Smooth muscle cell (in vitro differentiated cells): ENCODE measurements around the gene ANTXR1. TPM values are rescaled to one million over a fixed set of nuclear protein-coding genes. Genes with fewer than 3 reads are reported as not detected.

Experiments
- DNase-seq: peaks from one replicate; lab custom pipeline; 2025; ENCODE audit not compliant: unreplicated experiment; lab: John Stamatoyannopoulos, UW
- H2AFZ ChIP-seq: fragments of 200-600 bp; sonication (generic); 2 replicates; pipeline ENCODE4 v1.6.0; 2016; ENCODE audit warnings: antibody characterized with exemption, low read depth, mild to moderate bottlenecking
- H3F3A ChIP-seq: fragments of 200-600 bp; sonication (generic); 2 replicates; pipeline ENCODE4 v1.6.0; 2017; ENCODE audit warnings: antibody characterized with exemption, low read depth
- H3K27ac ChIP-seq: fragments of 200-600 bp; sonication (generic); 2 replicates; pipeline ENCODE4 v1.5.1; 2016; ENCODE audit warnings: low read depth, mild to moderate bottlenecking
- H3K27me3 ChIP-seq: fragments of 200-600 bp; sonication (generic); 2 replicates; pipeline ENCODE4 v1.6.1; 2016; ENCODE audit warnings: low read depth, mild to moderate bottlenecking
- H3K36me3 ChIP-seq: fragments of 200-600 bp; sonication (generic); 2 replicates; pipeline ENCODE4 v1.5.1; 2016; ENCODE audit warnings: low read depth
- H3K4me1 ChIP-seq: fragments of 200-600 bp; sonication (generic); 2 replicates; pipeline ENCODE4 v1.5.1; 2016; ENCODE audit warnings: low read depth
- H3K4me2 ChIP-seq: fragments of 200-600 bp; sonication (generic); 2 replicates; pipeline ENCODE4 v1.6.0; 2016; ENCODE audit warnings: mild to moderate bottlenecking
- H3K4me3 ChIP-seq: fragments of 200-600 bp; sonication (generic); 2 replicates; pipeline ENCODE4 v1.5.1; 2016; ENCODE audit warnings: mild to moderate bottlenecking
- H3K79me2 ChIP-seq: fragments of 200-600 bp; sonication (generic); 2 replicates; pipeline ENCODE4 v1.6.0; 2016; ENCODE audit warnings: low read depth, mild to moderate bottlenecking
- H3K9ac ChIP-seq: fragments of 200-600 bp; sonication (generic); 2 replicates; pipeline ENCODE4 v1.6.0; 2016; ENCODE audit warnings: low read depth
- H3K9me3 ChIP-seq: fragments of 200-600 bp; sonication (generic); replicated peaks from 2 replicates; pipeline ENCODE4 v1.5.1; 2016; ENCODE audit warnings: low read depth
- H4K20me1 ChIP-seq: fragments of 200-600 bp; sonication (generic); 2 replicates; pipeline ENCODE4 v1.6.0; 2016; ENCODE audit warnings: low read depth
- CTCF ChIP-seq: fragments of 200-600 bp; sonication (generic); IDR thresholded peaks from 2 replicates; pipeline ENCODE4 v1.5.1; 2017; ENCODE audit warnings: borderline replicate concordance, mild to moderate bottlenecking, antibody characterized with exemption; ENCODE audit not compliant: insufficient read depth, poor library complexity, severe bottlenecking
- WGBS: methylation state at CpG from one replicate; pipeline ENCODE4 v1.1.7; 2016; ENCODE audit warnings: low lambda C conversion rate; 5-methylcytosine and 5-hydroxymethylcytosine counted together
- polyA plus RNA-seq: library from polyadenylated mRNA; unstranded; fragments of >200 nt; fragmentation: Nextera tagmentation; extraction: Ambion mirVana; gene quantifications from 2 replicates; pipeline ENCODE4 v1.2.1, GENCODE V29; 2016
- total RNA-seq: library from RNA; depleted of rRNA; stranded (reverse); fragments of >200 nt; gene quantifications from 2 replicates; pipeline ENCODE4 v1.2.3, GENCODE V29; 2014

ANTXR1 gene
- total and polyA plus RNA-seq, 2 experiments from 2014 or later = 292 to 309 TPM

GRCh38 chr2:69047625-69048145 lies 34.7 kb downstream of the ANTXR1 start:
- H3K9me3 ChIP-seq = no peaks in the 10 kb centered on the region
- H3F3A ChIP-seq = peaks cover 17% of the 10 kb centered on the region
- no peak overlapping the region for H3K9ac ChIP-seq
- WGBS = 94% methylated on average over 1 of the region's 1 CpG
- H3K36me3 ChIP-seq = peaks cover 14% of the 10 kb centered on the region
- H4K20me1 ChIP-seq = peaks cover 98% of the 10 kb centered on the region
- H2AFZ ChIP-seq = no peak overlapping the region
- peaks cover 6% of the 10 kb centered on the region for H3K4me1 ChIP-seq
- no peak overlapping the region for H3K4me3 ChIP-seq
- DNase-seq = no peak
- TF ChIP-seq CTCF = no peak
- no peaks in the 10 kb centered on the region for H3K27me3 ChIP-seq
- H3K27ac ChIP-seq = peak overlapping the region; percentile 23
- peaks cover 99% of the 10 kb centered on the region for H3K79me2 ChIP-seq
- no peak overlapping the region for H3K4me2 ChIP-seq

DNA sequence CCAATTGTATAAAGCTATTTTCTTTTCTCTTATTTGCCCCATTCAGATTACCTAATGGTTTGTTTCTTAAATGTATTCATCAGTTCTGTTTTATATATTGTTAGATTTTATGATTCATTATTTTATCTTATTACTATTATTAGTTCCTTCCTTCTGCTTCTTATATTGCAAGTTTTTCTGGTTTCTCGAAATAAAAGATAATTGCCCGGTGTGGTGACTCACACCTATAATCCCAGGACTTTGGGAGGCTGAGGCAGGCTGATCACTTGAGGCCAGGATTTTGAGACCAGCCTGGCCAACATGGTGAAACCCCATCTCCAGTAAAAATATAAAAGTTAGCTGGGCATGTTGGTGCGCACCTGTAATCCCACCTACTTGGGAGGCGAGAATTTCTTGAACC lies 37.8 kb downstream of the ANTXR1 start:
- no peak overlapping the region for H3K9ac ChIP-seq
- no peak for TF ChIP-seq CTCF
- H3K27ac ChIP-seq = peak overlapping the region; percentile 54
- H3K36me3 ChIP-seq = no peaks in the 10 kb centered on the region
- H2AFZ ChIP-seq = no peak overlapping the region
- DNase-seq = no peak
- H3K4me3 ChIP-seq = no peak overlapping the region
- peaks cover 98% of the 10 kb centered on the region for H4K20me1 ChIP-seq
- no peaks in the 10 kb centered on the region for H3K9me3 ChIP-seq
- H3K79me2 ChIP-seq = peaks cover 99% of the 10 kb centered on the region
- H3K4me2 ChIP-seq = peak overlapping the region; percentile 27
- 59% methylated on average over 4 of the region's 4 CpGs for WGBS
- H3K4me1 ChIP-seq = peaks cover 6% of the 10 kb centered on the region
- H3F3A ChIP-seq = peaks cover 10% of the 10 kb centered on the region
- no peaks in the 10 kb centered on the region for H3K27me3 ChIP-seq

- peaks cover 6% of the 10 kb centered on the region for H3K4me1 ChIP-seq
- peaks cover 95% of the 10 kb centered on the region for H4K20me1 ChIP-seq
- H3K9me3 ChIP-seq = no peaks in the 10 kb centered on the region
- DNase-seq = no peak
- peaks cover 3% of the 10 kb centered on the region for H3K36me3 ChIP-seq
- WGBS = 95% methylated on average over 2 of the region's 2 CpGs
- H2AFZ ChIP-seq = no peak overlapping the region
- no peak overlapping the region for H3K9ac ChIP-seq
- peaks cover 86% of the 10 kb centered on the region for H3K79me2 ChIP-seq
- TF ChIP-seq CTCF = no peak
- no peak overlapping the region for H3K4me3 ChIP-seq
- H3K27me3 ChIP-seq = no peaks in the 10 kb centered on the region
- H3K4me2 ChIP-seq = no peak overlapping the region
- no peak overlapping the region for H3K27ac ChIP-seq
- peaks cover 4% of the 10 kb centered on the region for H3F3A ChIP-seq
These were observed 40.5 kb downstream of the ANTXR1 start for GRCh38 chr2:69053416-69053965.

GRCh38 chr2:69054431-69054830 lies 41.5 kb downstream of the ANTXR1 start:
- no peak for TF ChIP-seq CTCF

More at GRCh38 chr2:69054431-69054830, 41.5 kb downstream of the ANTXR1 start:
- Histone ChIP-seq H3K27ac (peak overlapping the region; percentile 22), H3F3A (peaks cover 4% of the 10 kb centered on the region), H3K4me3 (no peak overlapping the region), H4K20me1 (peaks cover 89% of the 10 kb centered on the region), H3K4me1 (peaks cover 6% of the 10 kb centered on the region), H3K36me3 (peaks cover 5% of the 10 kb centered on the region), H3K27me3 (no peaks in the 10 kb centered on the region), H3K9ac (no peak overlapping the region), H2AFZ (no peak overlapping the region), H3K4me2 (no peak overlapping the region), H3K9me3 (no peaks in the 10 kb centered on the region), H3K79me2 (peaks cover 81% of the 10 kb centered on the region)
- 98% methylated on average over 2 of the region's 2 CpGs for WGBS
- no peak for DNase-seq
